IPS-18c (cell line): ENCODE measurements around the gene MGAT3.

Source experiments
- H3K4me3 ChIP-seq: 2 replicates; pipeline ENCODE4 v1.7.0; 2013; ENCODE audit warnings: low read depth, mild to moderate bottlenecking, low read length, moderate library complexity; ENCODE audit not compliant: insufficient read depth
- H3K9me3 ChIP-seq: one replicate; pipeline ENCODE4 v1.6.1; 2013; ENCODE audit warnings: mild to moderate bottlenecking, low read length, moderate library complexity; ENCODE audit not compliant: control insufficient read depth, insufficient read depth

Gene MGAT3

DNA sequence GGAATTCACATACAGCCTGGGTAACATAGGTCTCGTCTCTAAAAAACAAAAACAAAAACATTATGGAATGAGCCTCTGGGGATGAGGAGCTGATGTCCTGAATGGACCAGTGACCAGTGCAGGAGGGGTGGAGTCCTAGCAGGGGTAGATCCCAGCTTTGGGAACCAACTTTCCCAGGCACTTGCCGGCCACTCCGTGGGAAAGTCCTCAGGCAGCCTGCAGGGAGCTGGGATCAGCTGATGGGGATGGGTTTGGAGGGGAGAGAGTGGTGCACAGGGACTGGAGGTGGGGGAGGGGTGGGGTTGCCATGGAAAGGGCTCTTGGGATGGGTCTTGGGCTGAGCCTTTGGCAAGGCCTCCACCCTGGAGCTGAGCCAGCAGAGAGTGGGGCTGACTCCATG is 19.1 kb downstream of the MGAT3 start:
- no peaks in the 10 kb centered on the region for H3K9me3 ChIP-seq

DNA sequence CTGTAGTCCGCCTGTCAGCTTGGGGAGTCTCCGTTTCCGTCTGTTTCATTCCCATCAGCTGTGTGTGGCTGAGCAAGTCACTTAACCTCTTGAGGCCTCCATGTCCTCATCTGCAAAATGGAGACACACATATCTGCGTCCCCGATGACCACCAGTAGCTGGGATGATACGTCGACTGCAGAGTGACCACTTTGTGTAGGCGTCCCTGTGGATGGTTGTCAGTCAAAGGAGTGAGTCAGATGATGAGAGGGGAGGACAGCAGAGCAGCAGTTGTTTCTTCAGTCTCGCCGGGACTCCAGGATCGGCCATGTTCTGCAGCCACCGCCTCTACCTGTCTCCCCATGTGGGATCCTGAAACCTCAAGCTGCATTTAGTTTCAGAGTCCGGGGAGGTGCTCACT is 19.9 kb downstream of the MGAT3 start:
- Histone ChIP-seq H3K4me3 (no peak overlapping the region), H3K9me3 (no peaks in the 10 kb centered on the region)

More for the DNA sequence above, 19.1 kb downstream of the MGAT3 start:
- no peak overlapping the region for H3K4me3 ChIP-seq

GRCh38 chr22:39477542-39477941 is 20.7 kb downstream of the MGAT3 start:
- no peak overlapping the region for H3K4me3 ChIP-seq

GRCh38 chr22:39478441-39478850 is 21.6 kb downstream of the MGAT3 start:
- H3K4me3 ChIP-seq: no peak overlapping the region
- H3K9me3 ChIP-seq: no peaks in the 10 kb centered on the region

More at GRCh38 chr22:39477542-39477941, 20.7 kb downstream of the MGAT3 start:
- no peaks in the 10 kb centered on the region for H3K9me3 ChIP-seq

DNA sequence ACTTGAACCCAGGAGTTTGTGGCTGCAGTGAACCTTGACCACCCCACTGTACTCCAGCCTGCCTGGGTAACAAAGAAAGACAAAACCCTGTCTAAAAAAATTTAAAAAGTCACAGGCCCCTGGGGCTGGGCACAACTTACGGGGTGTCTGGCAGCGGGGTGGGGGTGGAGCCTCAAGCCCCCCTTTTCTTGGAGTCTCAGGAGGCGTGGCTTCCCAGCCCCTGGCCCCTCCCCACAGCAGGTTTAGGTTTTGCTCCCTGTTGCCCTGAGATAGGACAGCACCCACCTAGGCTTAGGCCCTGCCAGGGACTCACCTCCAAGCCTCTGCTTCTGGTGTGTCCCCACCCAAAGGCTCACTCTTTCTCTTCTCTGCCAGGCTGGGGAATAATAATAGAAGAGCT is 22.4 kb downstream of the MGAT3 start:
- Histone ChIP-seq H3K4me3 (no peak overlapping the region), H3K9me3 (no peaks in the 10 kb centered on the region)

DNA sequence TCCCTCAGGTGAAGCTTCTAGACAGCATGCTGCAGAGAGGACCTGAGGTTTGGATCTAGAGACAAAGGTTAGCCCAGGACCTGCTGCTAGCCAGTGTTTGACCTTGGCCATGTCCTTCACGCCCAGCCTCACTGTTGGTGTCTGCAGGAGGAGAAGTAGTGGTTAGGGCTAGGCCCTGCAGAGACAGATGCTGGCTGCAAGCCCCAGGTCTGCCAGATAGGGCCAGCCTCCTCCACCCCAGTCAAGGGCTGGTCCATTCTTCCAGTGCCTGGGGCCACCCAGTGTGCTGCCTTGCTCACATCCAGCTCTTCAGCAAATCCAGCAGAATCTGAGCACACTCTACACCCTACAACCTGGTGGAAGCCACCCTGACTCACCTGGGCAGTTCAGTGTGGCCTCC is 23.7 kb downstream of the MGAT3 start:
- H3K4me3 ChIP-seq: no peak overlapping the region
- H3K9me3 ChIP-seq: no peaks in the 10 kb centered on the region

DNA sequence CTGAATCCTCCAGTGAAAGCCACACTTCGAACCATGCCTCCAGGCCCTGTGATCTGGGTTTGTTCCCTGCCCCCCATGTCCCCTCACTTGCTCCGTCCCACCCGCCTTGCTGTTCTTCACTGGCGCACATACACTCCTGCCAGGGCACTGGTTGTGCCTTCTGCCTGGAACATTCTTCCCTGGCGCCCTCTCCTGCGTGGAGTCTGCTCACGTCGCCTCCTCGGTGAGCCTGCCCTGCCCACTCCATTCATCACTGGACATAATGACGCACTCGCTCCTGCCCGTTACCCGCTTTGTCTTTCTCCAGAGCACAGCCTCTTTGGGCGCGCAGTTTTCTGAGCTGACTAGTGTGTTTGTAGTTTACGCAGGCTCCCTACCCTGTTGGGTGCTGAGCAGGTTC is 24.2 kb downstream of the MGAT3 start:
- no peaks in the 10 kb centered on the region for H3K9me3 ChIP-seq
- no peak overlapping the region for H3K4me3 ChIP-seq

GRCh38 chr22:39481595-39481994 is 24.8 kb downstream of the MGAT3 start:
- H3K9me3 ChIP-seq: no peaks in the 10 kb centered on the region
- no peak overlapping the region for H3K4me3 ChIP-seq

DNA sequence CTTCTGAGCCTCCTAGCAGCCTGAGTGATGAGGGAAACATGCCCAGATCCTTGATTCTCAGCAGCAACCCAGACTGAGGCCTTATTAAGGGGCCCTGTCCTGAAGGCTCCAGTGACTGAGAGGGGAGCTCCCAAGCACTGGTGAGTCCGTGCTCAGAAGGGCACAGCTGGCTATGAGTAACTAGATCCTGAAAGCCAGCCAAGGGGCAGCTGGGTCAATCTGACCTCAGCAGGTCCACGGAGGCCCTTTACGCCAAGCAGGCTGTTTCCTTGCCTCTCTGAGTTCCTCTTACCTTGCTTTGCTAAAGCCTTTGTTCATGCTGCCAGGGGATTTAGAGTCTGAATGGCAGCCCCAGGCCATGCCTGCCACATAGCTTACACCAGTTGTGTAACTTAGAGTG is 26.0 kb downstream of the MGAT3 start:
- H3K9me3 ChIP-seq: no peaks in the 10 kb centered on the region
- no peak overlapping the region for H3K4me3 ChIP-seq

DNA sequence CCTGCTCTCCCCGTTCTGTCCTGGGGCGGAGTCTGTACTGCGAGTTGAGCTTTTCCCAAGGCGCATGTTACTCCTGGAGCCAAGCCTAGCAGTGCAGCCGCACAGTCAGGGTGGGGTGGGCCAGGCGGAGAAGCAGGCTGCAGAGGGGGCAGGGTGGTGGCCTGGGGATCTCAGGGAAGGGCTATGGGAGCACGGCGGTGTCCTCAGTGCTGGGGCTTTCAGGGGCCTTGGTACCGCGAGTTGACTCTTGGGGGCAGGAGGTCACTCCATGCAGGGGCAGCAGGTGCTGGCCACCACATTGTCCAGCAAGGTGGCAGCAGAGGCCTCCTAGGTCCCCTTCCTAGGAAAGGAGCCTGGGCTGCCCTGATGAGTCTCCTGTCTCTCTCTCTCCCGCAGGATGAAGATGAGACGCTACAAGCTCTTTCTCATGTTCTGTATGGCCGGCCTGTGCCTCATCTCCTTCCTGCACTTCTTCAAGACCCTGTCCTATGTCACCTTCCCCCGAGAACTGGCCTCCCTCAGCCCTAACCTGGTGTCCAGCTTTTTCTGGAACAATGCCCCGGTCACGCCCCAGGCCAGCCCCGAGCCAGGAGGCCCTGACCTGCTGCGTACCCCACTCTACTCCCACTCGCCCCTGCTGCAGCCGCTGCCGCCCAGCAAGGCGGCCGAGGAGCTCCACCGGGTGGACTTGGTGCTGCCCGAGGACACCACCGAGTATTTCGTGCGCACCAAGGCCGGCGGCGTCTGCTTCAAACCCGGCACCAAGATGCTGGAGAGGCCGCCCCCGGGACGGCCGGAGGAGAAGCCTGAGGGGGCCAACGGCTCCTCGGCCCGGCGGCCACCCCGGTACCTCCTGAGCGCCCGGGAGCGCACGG is 30.4 kb downstream of the MGAT3 start:
- H3K9me3 ChIP-seq: no peaks in the 10 kb centered on the region
- no peak overlapping the region for H3K4me3 ChIP-seq

DNA sequence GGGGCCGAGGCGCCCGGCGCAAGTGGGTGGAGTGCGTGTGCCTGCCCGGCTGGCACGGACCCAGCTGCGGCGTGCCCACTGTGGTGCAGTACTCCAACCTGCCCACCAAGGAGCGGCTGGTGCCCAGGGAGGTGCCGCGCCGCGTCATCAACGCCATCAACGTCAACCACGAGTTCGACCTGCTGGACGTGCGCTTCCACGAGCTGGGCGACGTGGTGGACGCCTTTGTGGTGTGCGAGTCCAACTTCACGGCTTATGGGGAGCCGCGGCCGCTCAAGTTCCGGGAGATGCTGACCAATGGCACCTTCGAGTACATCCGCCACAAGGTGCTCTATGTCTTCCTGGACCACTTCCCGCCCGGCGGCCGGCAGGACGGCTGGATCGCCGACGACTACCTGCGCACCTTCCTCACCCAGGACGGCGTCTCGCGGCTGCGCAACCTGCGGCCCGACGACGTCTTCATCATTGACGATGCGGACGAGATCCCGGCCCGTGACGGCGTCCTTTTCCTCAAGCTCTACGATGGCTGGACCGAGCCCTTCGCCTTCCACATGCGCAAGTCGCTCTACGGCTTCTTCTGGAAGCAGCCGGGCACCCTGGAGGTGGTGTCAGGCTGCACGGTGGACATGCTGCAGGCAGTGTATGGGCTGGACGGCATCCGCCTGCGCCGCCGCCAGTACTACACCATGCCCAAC is 31.2 kb downstream of the MGAT3 start:
- no peak overlapping the region for H3K4me3 ChIP-seq

DNA sequence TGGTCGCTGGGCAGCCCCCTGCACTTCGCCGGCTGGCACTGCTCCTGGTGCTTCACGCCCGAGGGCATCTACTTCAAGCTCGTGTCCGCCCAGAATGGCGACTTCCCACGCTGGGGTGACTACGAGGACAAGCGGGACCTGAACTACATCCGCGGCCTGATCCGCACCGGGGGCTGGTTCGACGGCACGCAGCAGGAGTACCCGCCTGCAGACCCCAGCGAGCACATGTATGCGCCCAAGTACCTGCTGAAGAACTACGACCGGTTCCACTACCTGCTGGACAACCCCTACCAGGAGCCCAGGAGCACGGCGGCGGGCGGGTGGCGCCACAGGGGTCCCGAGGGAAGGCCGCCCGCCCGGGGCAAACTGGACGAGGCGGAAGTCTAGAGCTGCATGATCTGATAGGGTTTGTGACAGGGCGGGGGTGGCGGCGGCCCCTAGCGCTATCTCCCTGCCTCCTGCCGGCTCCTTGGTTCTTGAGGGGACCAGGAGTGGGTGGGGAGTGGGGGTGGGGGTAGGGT is 31.8 kb downstream of the MGAT3 start:
- H3K4me3 ChIP-seq: no peak overlapping the region

More for the DNA sequence above, 31.2 kb downstream of the MGAT3 start:
- H3K9me3 ChIP-seq: no peaks in the 10 kb centered on the region

DNA sequence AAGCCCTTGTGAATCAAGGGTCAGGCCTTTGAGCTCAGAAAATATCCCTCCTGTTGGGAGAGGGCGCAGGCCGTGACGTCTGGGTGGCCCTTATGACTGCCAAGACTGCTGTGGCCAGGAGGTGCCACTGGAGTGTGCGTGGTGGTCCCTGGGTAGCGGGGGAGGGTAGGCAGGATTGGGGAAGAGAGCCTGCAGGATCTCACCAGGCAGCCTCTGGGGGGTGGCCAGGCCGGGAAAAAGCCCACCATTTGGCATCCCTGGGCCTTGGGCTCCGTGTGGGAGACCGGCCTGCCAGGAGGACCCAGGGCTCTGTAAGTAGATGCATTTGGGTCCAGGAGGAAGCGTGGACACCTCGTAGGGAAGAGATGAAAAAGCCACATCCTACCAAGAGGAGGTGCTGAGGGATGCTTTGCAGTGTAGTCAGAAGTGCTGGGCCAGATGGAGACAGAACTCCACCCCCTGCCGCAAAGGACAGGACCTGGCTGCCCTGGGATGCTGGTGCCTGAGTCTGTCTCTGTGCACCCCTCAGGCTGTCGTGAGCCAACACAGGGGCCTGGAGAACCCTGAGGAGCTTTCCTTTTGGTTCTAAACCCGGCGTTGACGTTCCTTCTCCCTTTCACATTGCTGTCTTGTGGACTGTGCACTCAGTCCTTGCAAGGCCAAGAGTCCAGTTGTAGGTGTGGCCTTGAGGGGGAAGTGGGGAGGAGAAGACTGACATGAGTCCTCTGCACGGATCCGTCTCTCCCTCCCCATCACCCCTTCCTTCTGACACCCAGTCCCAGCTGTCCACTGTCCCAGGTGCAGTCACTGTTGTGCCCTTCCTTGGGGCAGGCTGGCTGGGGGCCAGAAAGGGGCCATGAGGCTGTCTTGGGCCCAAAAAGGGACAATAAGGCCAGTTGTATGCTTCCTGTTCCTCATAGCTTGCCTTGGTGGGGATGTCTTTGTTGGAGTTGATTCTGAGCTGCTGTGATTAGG is 32.6 kb downstream of the MGAT3 start:
- Histone ChIP-seq H3K4me3 (no peak overlapping the region), H3K9me3 (no peaks in the 10 kb centered on the region)

More for the DNA sequence above, 31.8 kb downstream of the MGAT3 start:
- H3K9me3 ChIP-seq: no peaks in the 10 kb centered on the region

DNA sequence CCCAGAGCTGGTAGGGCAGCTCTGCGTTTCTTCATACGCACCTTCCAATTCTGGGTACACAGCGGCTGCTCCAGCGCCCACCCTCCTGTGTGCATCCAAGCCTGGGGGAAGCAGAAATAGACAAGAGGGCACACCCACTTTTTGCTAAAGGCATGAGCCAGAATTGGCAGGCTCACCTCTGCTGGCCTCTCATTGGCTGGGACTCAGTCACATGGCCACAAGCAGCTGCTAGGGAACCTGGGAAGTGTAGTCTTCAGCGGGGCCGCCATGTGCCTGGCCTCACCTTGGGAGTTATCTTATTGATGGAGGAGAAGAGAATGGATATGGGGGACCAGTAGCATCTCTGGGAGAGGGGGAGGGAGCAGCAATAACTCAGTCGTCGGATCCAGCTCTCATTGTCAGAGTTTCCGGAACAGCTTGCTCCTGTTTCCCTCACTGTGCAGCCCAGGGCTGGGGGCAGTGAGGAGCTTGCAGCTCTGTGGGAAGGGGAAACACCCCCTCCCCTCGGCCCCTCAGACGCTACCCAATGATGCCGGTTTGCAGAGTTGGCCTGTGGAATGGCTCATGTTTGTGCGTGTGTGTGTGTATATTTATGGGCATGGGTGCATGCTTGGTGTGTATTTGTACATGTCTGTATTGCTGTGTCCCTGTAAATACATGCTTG is 33.5 kb downstream of the MGAT3 start:
- no peak overlapping the region for H3K4me3 ChIP-seq
- H3K9me3 ChIP-seq: no peaks in the 10 kb centered on the region

DNA sequence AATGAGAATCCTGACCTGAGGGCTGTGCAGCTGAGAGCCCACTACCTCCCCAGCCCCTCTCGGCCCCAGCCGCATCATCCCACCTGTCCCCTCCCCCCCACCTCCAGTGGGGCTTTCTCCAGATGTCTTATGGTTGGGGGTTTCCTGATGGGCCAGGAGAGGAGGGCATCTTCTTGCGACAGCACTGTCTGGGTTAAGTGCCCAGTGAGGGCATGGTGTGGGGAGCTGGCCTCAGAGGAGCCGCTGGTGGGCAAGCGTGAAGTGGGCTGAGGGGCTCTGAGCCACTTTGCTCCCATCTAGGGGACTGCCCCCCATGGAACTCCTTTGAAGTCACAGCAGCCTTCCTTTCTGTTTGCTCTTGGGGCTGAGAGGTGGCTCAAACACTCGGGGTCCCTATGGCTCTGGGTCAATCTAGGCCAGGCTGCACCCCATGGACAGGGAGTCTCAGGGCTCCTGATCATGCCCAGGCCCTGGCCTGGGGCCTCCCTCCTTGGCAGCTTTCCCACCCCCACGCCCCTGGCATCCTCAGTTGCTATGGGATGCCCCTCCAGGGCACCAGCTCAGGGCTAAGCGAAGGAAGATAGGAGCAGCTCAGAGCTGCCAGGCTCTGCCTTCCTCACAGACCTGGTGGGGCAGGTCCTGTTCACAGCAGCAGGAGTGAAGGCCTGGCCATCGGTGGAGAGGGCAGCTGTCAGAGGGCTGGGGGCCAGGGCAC is 34.3 kb downstream of the MGAT3 start:
- no peaks in the 10 kb centered on the region for H3K9me3 ChIP-seq
- H3K4me3 ChIP-seq: no peak overlapping the region

- H3K4me3 ChIP-seq: no peak overlapping the region
Observed at GRCh38 chr22:39491696-39492095, 34.9 kb downstream of the MGAT3 start.

More at GRCh38 chr22:39491696-39492095, 34.9 kb downstream of the MGAT3 start:
- H3K9me3 ChIP-seq: no peaks in the 10 kb centered on the region
